GM12891 (cell line): ENCODE measurements around the gene SEC24B.

Experiments
- DNase-seq: peaks from one replicate; pipeline ENCODE4 v3.0.0; 2011; ENCODE audit warnings: low spot score; ENCODE audit not compliant: insufficient read length
- FAIRE-seq: peaks from 2 replicates; lab custom pipeline; 2011; peaks lifted over from hg19 to GRCh38; lab: Jason Lieb, UNC
- PAX5 ChIP-seq: IDR thresholded peaks from 2 replicates; pipeline ENCODE4 v1.6.1; 2011; ENCODE audit warnings: low read length, moderate library complexity, mild to moderate bottlenecking; ENCODE audit not compliant: insufficient read depth, severe bottlenecking
- POLR2A ChIP-seq: IDR thresholded peaks from 2 replicates; pipeline ENCODE4 v1.6.1; 2011; ENCODE audit warnings: low read depth, low read length, control low read depth
- POLR2AphosphoS5 ChIP-seq: IDR thresholded peaks from 2 replicates; pipeline ENCODE4 v1.6.1; 2011; ENCODE audit warnings: low read depth, low read length, control low read depth
- POU2F2 ChIP-seq: IDR thresholded peaks from 2 replicates; pipeline ENCODE4 v1.6.1; 2011; ENCODE audit warnings: low read depth, mild to moderate bottlenecking, control low read depth, low read length, moderate library complexity
- SPI1 ChIP-seq: IDR thresholded peaks from 2 replicates; pipeline ENCODE4 v1.6.1; 2011; ENCODE audit warnings: low read depth, low read length, control low read depth
- TAF1 ChIP-seq: IDR thresholded peaks from 2 replicates; pipeline ENCODE4 v1.6.1; 2011; ENCODE audit warnings: low read depth, low read length, control low read depth

Gene SEC24B

DNA sequence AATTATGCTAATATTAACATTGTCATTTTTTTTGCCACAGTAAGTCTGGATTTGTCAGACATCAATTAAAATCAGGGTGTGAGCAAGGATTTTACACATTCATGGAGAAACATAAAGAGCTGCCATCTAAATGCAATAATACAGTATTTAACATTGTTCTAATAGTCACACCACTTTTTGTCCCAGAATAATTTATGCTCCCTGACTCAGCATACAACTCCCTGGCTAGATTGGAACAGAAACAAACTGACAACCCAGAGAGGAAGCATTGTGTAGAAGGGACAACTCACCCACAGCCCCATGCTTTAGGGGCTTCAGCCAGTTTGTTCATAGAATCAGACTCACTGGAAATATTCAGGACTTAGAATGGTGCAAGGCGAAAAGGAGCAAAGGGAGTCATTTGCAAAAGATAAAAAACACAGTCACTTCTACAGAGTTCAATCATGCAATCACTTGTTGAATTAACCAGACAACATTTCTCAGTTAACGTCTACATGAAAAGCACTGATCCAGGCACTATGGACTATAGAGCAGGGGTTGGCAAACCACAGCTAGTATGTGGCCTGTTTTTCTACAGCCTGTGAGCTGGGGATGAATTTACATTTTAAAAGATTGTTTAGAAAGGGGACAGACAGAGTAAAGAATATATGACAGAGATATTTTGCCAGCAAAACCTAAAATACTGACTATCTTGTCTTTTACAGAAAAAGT lies 26.4 kb upstream of the SEC24B start:
- FAIRE-seq (no peak), DNase-seq (no peak)
- TF ChIP-seq TAF1 (no peak), POU2F2 (no peak), PAX5 (no peak), POLR2A (no peak)

GRCh38 chr4:109408711-109409110 lies 24.9 kb upstream of the SEC24B start:
- no peak for FAIRE-seq
- DNase-seq, result no peak
- TF ChIP-seq POLR2AphosphoS5 (no peak), TAF1 (no peak), POU2F2 (no peak), POLR2A (no peak)

DNA sequence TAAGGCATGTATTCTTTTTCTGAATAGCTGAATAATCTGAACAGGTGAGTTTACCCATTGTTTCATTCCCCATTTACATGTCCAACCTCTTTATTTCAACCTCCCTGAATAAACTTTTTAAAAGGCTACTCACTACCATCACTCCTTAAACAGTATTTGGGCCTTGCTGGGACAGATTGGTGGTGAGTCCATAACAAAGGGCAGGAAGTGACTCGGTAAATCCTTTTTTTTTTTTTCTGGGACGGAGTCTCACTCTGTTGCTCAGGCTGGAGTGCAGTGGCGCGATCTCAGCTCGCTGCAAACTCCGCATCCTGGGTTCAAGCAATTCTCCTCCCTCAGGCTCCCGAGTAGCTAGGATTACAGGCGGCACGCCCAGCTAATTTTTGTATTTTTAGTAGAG lies 23.4 kb upstream of the SEC24B start:
- DNase-seq, result no peak
- TF ChIP-seq POLR2A, result no peak
- TF ChIP-seq POLR2AphosphoS5, result no peak
- TF ChIP-seq PAX5, result no peak
- no peak for TF ChIP-seq POU2F2
- TF ChIP-seq TAF1, result no peak
- no peak for TF ChIP-seq SPI1
- no peak for FAIRE-seq

- FAIRE-seq (no peak), DNase-seq (no peak)
- no peak for TF ChIP-seq POLR2AphosphoS5
- no peak for TF ChIP-seq PAX5
- no peak for TF ChIP-seq POLR2A
- TF ChIP-seq TAF1, result no peak
Measured at GRCh38 chr4:109410776-109411175, 22.8 kb upstream of the SEC24B start.

GRCh38 chr4:109411964-109412363 lies 21.7 kb upstream of the SEC24B start:
- DNase-seq (no peak), FAIRE-seq (no peak)
- TF ChIP-seq PAX5 (no peak), POU2F2 (no peak), SPI1 (no peak), POLR2A (no peak), POLR2AphosphoS5 (no peak), TAF1 (no peak)

- DNase-seq (no peak), FAIRE-seq (no peak)
- TF ChIP-seq POLR2AphosphoS5 (no peak), PAX5 (no peak), POLR2A (no peak), TAF1 (no peak), POU2F2 (no peak), SPI1 (no peak)
Measured at GRCh38 chr4:109412776-109413175, 20.8 kb upstream of the SEC24B start.

- DNase-seq (no peak), FAIRE-seq (no peak)
- no peak for TF ChIP-seq POLR2A
- TF ChIP-seq TAF1, result no peak
- TF ChIP-seq SPI1, result no peak
- TF ChIP-seq POLR2AphosphoS5, result no peak
- no peak for TF ChIP-seq PAX5
- TF ChIP-seq POU2F2, result no peak
Measured at GRCh38 chr4:109414938-109415337, 18.7 kb upstream of the SEC24B start.

- TF ChIP-seq SPI1 (no peak), POU2F2 (no peak), TAF1 (no peak), PAX5 (no peak), POLR2AphosphoS5 (no peak), POLR2A (no peak)
- no peak for FAIRE-seq
- DNase-seq, result no peak
Measured at GRCh38 chr4:109418588-109418987, 15.0 kb upstream of the SEC24B start.

DNA sequence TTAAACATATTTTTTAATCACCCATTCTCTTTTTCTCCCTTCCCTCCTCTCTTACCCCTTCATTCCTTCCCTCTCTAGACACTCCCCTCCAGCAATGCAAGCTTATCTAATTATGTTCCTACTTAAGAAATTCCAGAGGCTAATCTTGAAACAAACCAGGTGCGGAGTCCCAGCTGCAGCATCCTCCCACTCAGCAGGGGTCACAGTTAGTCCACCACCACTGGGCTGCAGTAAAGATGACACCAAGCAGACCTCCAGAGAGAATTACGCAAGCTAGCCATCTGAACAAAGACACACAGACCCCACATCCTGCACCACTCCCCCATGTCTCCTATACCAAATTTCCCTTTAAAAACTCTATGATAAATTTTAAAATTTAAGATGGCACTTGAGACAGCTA lies 13.9 kb upstream of the SEC24B start:
- no peak for DNase-seq
- no peak for FAIRE-seq
- TF ChIP-seq POLR2A (no peak), TAF1 (no peak), POU2F2 (no peak), SPI1 (no peak), POLR2AphosphoS5 (no peak), PAX5 (no peak)

DNA sequence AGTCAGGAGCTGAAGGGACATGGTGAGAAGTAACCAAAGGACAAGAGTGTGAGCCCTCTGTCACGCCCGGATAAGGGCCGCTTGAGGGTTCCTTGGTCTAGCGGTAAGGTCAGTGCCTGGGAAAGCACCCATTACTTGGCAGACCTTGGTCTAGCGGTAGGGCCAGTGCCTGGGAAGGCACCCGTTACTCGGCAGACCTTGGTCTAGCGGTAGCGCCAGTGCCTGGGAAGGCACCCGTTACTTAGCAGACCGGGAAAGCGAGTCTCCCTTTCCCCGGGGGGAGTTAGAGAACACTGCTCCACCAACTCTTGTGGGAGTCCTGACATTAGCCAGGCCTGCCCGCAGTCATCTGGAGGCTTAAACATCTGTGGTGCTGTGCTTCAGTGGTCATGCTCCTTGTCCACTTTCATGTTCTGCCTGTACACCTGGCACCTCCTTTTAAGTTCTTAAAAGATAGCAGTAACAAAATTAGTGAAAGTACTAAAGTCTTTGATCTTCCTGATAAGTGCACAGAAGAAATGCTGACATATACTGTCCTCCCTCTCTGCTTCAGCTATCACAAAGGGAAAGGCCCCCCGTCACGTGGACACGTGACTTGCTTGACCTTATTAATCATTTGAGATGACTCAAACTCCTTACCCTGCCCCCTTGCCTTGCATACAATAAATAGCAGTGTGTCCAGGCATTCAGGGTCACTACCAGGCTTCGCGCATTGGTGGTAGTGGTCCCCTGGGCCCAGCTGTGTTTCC lies 9.3 kb upstream of the SEC24B start:
- TF ChIP-seq PAX5 (no peak), POU2F2 (no peak), POLR2AphosphoS5 (no peak), POLR2A (no peak), TAF1 (no peak), SPI1 (no peak)
- FAIRE-seq (no peak), DNase-seq (no peak)
